ENCODE measurements around the gene ZNF346. TPM values are rescaled to one million over a fixed set of nuclear protein-coding genes. Genes with fewer than 3 reads are reported as not detected.
"Not testable (repeated sequence)": the region's sequence is repeated elsewhere in the genome, so short reads cannot be mapped to it uniquely, and the experiment has no call there.

ZNF346 gene
- total RNA-seq, 1 donor from 2014 or later, result 27.1 TPM

- intact Hi-C loops (cut with DNase I), result no loop called here
Measured at GRCh38 chr5:177045631-177046030, 23.1 kb downstream of the ZNF346 start.

DNA sequence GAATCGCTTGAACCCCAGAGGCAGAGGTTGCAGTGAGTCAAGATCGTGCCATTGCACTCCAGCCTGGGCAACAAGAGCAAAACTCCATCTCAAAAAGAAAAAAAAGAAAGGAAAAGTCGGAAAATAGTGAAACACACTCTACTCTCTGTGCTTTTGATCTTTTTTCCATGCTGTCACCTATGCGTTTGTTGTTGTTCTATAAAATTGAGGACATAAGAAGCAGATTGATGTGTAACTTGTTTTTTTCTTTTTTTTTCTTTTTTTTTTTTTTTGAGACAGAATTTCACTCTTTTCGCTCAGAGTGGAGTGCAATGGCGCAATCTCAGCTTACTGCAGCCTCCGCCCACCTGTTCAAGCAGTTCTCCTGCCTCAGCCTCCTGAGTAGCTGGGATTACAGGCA lies 26.0 kb downstream of the ZNF346 start:
- not testable (repeated sequence) for DNase-seq (ENCODE audit: low spot score)

More at GRCh38 chr5:177045631-177046030, 23.1 kb downstream of the ZNF346 start:
- ATAC-seq (no peak), DNase-seq (ENCODE audit: low spot score) (no peak)

GRCh38 chr5:177049285-177049684 lies 26.8 kb downstream of the ZNF346 start:
- intact Hi-C loops (cut with DNase I), result no loop called here
- peak; percentile 22 for DNase-seq (ENCODE audit: low spot score)
- no peak for ATAC-seq

More for the DNA sequence above, 26.0 kb downstream of the ZNF346 start:
- ATAC-seq; intact Hi-C loops (cut with DNase I): not testable (repeated sequence)

- intact Hi-C loops (cut with DNase I), result no loop called here
Measured at GRCh38 chr5:177064500-177065277, 42.2 kb downstream of the ZNF346 start.

DNA sequence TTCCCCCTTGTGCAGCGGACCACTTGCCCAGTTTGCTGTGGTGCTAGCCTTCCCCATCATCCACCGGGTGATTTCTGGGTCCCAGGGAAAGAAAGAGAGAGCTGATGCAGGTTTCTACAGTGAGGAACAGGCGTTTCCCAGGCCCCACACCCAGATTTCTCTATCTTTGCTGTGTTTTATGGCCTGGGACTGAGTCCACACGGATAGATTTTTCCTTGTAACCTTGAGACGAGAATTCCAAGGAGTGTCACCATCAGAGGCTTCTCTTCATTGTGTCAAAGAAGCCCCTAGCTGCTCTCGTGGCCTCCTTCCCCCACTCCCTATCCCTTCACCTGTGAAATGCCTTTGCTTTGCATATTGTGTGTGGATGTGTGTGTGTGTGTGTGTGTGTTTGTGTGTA lies 43.0 kb downstream of the ZNF346 start:
- no peak for DNase-seq (ENCODE audit: low spot score)
- intact Hi-C loops (cut with DNase I), result no loop called here
- ATAC-seq, result no peak

More at GRCh38 chr5:177064500-177065277, 42.2 kb downstream of the ZNF346 start:
- DNase-seq (ENCODE audit: low spot score) (no peak), ATAC-seq (no peak)

DNA sequence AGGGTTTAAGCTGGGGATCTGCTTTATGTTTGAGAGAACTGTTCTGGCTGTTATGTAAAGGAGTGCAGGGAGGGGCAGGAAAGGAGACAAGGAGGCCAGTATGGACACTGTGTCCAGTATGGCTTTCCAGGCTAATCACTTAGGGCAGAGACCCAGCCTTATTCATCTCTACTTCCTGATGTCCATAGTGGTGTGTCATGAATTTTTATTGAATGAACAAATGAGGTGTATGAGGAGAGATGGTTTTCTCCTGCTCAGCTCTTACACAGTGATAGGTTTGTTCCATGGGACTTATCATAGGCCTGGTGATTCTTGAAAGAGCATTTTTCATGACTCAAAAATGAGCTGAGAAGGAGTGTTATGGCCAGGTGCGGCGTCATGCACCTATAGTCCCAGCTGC lies 43.7 kb downstream of the ZNF346 start:
- ATAC-seq, result no peak
- no peak for DNase-seq (ENCODE audit: low spot score)
- intact Hi-C loops (cut with DNase I), result no loop called here

GRCh38 chr5:177067503-177067902 lies 45.0 kb downstream of the ZNF346 start:
- intact Hi-C loops (cut with DNase I), result no loop called here
- DNase-seq (ENCODE audit: low spot score) (no peak), ATAC-seq (no peak)

GRCh38 chr5:177070536-177071191 lies 48.2 kb downstream of the ZNF346 start:
- DNase-seq (ENCODE audit: low spot score) (no peak), ATAC-seq (no peak)
- intact Hi-C loops (cut with DNase I), result no loop called here

- ATAC-seq (peak; percentile 83), DNase-seq (ENCODE audit: low spot score) (peak; percentile 79)
- intact Hi-C loops (cut with DNase I), result no loop called here
Measured at GRCh38 chr5:177071666-177072385, 49.3 kb downstream of the ZNF346 start.

DNA sequence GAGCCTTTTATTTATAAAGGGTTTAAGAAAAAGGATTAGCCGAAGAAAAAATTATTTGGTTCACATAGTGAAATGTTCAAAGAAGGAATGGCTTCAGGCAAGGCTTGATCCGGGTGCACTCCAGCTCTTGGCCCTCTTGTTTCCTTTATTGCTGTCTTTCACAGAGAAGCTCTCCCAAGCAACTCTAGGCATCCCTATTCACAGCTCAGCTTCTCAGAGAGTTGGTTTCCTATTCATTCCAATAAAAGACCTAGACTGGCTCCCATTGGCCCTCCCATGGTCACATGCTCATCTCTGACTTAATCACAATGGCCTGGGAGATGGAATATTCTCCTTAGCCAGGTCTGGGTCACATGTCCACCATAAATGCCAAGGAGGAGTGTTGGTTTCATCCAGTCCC lies 54.8 kb downstream of the ZNF346 start:
- no peak for ATAC-seq
- no peak for DNase-seq (ENCODE audit: low spot score)
- intact Hi-C loops (cut with DNase I), result no loop called here

- intact Hi-C loops (cut with DNase I), result no loop called here
- ATAC-seq (no peak), DNase-seq (ENCODE audit: low spot score) (no peak)
Measured at GRCh38 chr5:177079606-177080005, 57.1 kb downstream of the ZNF346 start.

- intact Hi-C loops (cut with DNase I), result no loop called here
- DNase-seq (ENCODE audit: low spot score), result no peak
- no peak for ATAC-seq
Measured at GRCh38 chr5:177080265-177080664, 57.8 kb downstream of the ZNF346 start.

GRCh38 chr5:177081859-177082258 lies 59.4 kb downstream of the ZNF346 start:
- DNase-seq (ENCODE audit: low spot score) (no peak), ATAC-seq (no peak)
- intact Hi-C loops (cut with DNase I), result no loop called here

- intact Hi-C loops (cut with DNase I), result no loop called here
Measured at GRCh38 chr5:177083357-177083756, 60.9 kb downstream of the ZNF346 start.

DNA sequence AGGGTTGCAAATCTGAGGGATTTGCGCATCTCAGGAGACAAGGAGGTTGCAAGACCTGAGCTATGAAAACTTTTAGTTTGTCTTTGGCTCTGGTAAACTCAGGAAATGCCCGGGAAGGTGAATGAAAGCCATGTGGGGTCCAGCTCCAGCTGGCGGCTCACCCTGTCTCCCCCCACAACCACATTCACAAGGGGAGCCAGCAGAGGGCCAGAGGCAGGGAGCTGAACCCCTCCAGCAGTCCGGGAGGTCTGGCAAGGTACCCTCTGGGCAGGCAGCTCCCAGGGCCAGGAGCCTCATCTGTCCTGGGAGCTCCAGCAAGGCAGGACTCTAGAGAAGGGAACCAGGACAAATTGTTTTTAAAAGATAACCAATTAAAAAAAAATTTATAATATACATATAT lies 61.7 kb downstream of the ZNF346 start:
- ATAC-seq (no peak), DNase-seq (ENCODE audit: low spot score) (no peak)
- intact Hi-C loops (cut with DNase I), result no loop called here

More at GRCh38 chr5:177083357-177083756, 60.9 kb downstream of the ZNF346 start:
- DNase-seq (ENCODE audit: low spot score), result no peak
- no peak for ATAC-seq

DNA sequence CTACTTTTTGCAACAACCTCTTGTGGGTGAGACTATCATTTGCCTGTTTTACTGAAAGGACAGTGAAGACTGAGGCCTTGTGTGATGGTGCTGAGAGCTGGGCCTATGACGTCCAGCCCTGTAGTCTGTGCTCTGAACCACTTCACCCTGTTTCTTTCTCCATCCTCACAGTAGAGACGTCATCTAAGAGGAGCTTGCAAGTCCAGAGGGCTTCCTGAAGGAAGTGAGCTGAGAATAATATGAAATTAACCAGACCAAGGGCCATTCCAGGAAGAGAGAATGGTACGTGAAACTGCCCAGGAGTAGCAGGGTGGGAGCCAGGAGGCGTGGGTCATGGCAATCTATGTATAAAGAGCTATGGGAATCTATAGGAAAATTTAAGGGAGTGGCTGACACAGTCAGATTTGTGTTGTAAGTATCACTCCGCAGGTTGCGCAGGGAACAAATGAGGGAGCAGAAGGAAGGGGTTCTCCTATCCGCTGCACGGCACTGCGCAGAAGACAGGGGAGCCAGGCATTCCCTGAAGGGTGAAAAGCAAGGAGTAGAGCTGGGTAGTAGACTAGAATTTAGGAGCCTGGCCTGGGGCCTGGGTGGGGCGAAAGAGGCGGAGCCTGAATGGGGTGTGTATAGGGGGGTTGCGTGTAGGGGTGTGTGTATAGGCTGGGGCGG lies 63.6 kb downstream of the ZNF346 start:
- intact Hi-C loops (cut with DNase I), result no loop called here
- ATAC-seq (no peak), DNase-seq (ENCODE audit: low spot score) (no peak)

- DNase-seq (ENCODE audit: low spot score) (peak; percentile 77), ATAC-seq (peak; percentile 75)
- intact Hi-C loops (cut with DNase I), result no loop called here
Measured at GRCh38 chr5:177086654-177087397, 64.3 kb downstream of the ZNF346 start, which contains the start of gene FGFR4. Gene FGFR4, plus strand, starts transcription at chr5:177086915. Its CDS starts 2,688 bp downstream, at chr5:177089603.

- ATAC-seq (no peak), DNase-seq (ENCODE audit: low spot score) (no peak)
- intact Hi-C loops (cut with DNase I), result no loop called here
Measured at GRCh38 chr5:177087398-177088005, 65.0 kb downstream of the ZNF346 start.
